Keratinocyte (primary cell): ENCODE results near the gene AVPR2. TPM values are rescaled to one million over a fixed set of nuclear protein-coding genes. Genes with fewer than 3 reads are reported as not detected.

Experiments used
- DNase-seq: peaks from one replicate; pipeline ENCODE4 v3.0.0-alpha.2; 2011; ENCODE audit warnings: low read depth, missing footprints, low spot score
- FAIRE-seq: peaks from 2 replicates; lab custom pipeline; 2011; peaks lifted over from hg19 to GRCh38; lab: Jason Lieb, UNC
- H2AFZ ChIP-seq: 2 replicates; pipeline ENCODE4 v1.6.0; 2012; ENCODE audit warnings: low read length, control low read depth, inconsistent platforms; ENCODE audit not compliant: control insufficient read depth
- H3K27ac ChIP-seq: 2 replicates; pipeline ENCODE4 v1.5.1; 2011; ENCODE audit warnings: low read length; ENCODE audit not compliant: control insufficient read depth, insufficient read depth
- H3K27me3 ChIP-seq: 3 replicates; pipeline ENCODE4 v1.6.0; 2011; ENCODE audit warnings: low read length; ENCODE audit not compliant: control insufficient read depth, insufficient read depth; ENCODE audit errors: extremely low read depth
- H3K36me3 ChIP-seq, 2 experiments: 2 replicates in 1 of 2; 3 replicates in 1 of 2; pipeline ENCODE4 v1.5.1; 2011; ENCODE audit warnings: low read length in 2 of 2, mild to moderate bottlenecking in 1 of 2; ENCODE audit not compliant: control insufficient read depth in 2 of 2, insufficient read depth in 2 of 2; ENCODE audit errors: extremely low read depth in 1 of 2
- H3K4me1 ChIP-seq: 3 replicates; pipeline ENCODE4 v1.5.1; 2011; ENCODE audit warnings: low read length; ENCODE audit not compliant: control insufficient read depth, insufficient read depth; ENCODE audit errors: extremely low read depth
- H3K4me2 ChIP-seq: 3 replicates; pipeline ENCODE4 v1.6.0; 2011; ENCODE audit warnings: low read depth, low read length; ENCODE audit not compliant: control insufficient read depth, insufficient read depth; ENCODE audit errors: extremely low read depth
- H3K4me3 ChIP-seq, 3 experiments: fragments of 200-600 bp in 1 of 3; sonication (generic) in 1 of 3; 2 replicates in 2 of 3; 3 replicates in 1 of 3; pipeline ENCODE4 v1.5.1; 2011 to 2016; ENCODE audit warnings: low read length in 3 of 3, mild to moderate bottlenecking in 3 of 3, control low read depth in 2 of 3, inconsistent platforms in 1 of 3, low read depth in 1 of 3, mixed read lengths in 1 of 3, mixed run types in 1 of 3, moderate library complexity in 1 of 3; ENCODE audit not compliant: control insufficient read depth in 2 of 3, insufficient read depth in 2 of 3; ENCODE audit errors: extremely low read depth in 1 of 3
- H3K79me2 ChIP-seq: 2 replicates; pipeline ENCODE4 v1.6.0; 2012; ENCODE audit warnings: low read length; ENCODE audit not compliant: control insufficient read depth, insufficient read depth
- H3K9ac ChIP-seq: 3 replicates; pipeline ENCODE4 v1.6.0; 2011; ENCODE audit warnings: low read length; ENCODE audit not compliant: control insufficient read depth, insufficient read depth; ENCODE audit errors: extremely low read depth
- H3K9me1 ChIP-seq: 3 replicates; pipeline ENCODE4 v1.6.0; 2011; ENCODE audit warnings: low read length; ENCODE audit not compliant: control insufficient read depth, insufficient read depth; ENCODE audit errors: extremely low read depth
- H3K9me3 ChIP-seq: 2 replicates; pipeline ENCODE4 v1.5.1; 2012; ENCODE audit warnings: low read depth, low read length; ENCODE audit not compliant: control insufficient read depth
- H4K20me1 ChIP-seq: 3 replicates; pipeline ENCODE4 v1.6.0; 2011; ENCODE audit warnings: low read length; ENCODE audit not compliant: control insufficient read depth, insufficient read depth; ENCODE audit errors: extremely low read depth
- CTCF ChIP-seq, 3 experiments: IDR thresholded peaks in 1 of 3; conservative IDR thresholded peaks in 1 of 3; optimal IDR thresholded peaks in 1 of 3; 2 replicates in 2 of 3; 3 replicates in 1 of 3; pipeline versions ENCODE3 to v1.5.1; 2011; ENCODE audit warnings: low read length in 3 of 3, mild to moderate bottlenecking in 3 of 3, moderate library complexity in 2 of 3, control low read depth in 1 of 3, inconsistent platforms in 1 of 3; ENCODE audit not compliant: insufficient read depth in 2 of 3; ENCODE audit errors: extremely low read depth in 1 of 3
- EZH2 ChIP-seq: IDR thresholded peaks from one replicate; pipeline ENCODE4 v1.6.1; 2012; ENCODE audit warnings: inconsistent platforms, mild to moderate bottlenecking, low read length, moderate library complexity
- dilution Hi-C: fragments of 300-500 bp; cut with MboI; formaldehyde crosslinking; loops from one replicate; pipeline ENCODE4 v1.7.0; 2020; ENCODE audit warnings: low sequenced_read_pairs; ENCODE audit not compliant: extremely low pct_ligation_motif_present
- polyA plus RNA-seq, 5 experiments: library from polyadenylated mRNA; depleted of rRNA in 3 of 5; stranded (reverse) in 3 of 5; stranded (forward) in 1 of 5; unstranded in 1 of 5; fragments of >200 nt; gene quantifications; 1 replicate in 1 of 5; 2 replicates in 3 of 5; 3 replicates in 1 of 5; pipeline versions ENCODE4 v1.2.1 to v1.2.3, GENCODE V29; 2011 to 2012; ENCODE audit warnings: missing spikeins in 2 of 5, low read depth in 1 of 5, low replicate concordance in 1 of 5

Gene AVPR2
- polyA plus RNA-seq, 1 donor (not counting 4 experiments of a cell fraction or from before 2014, with no cell fraction given), result not detected

- Histone ChIP-seq H3K9ac (no peak overlapping the region), H3K27ac (no peak overlapping the region), H3K4me2 (no peak overlapping the region), H4K20me1 (no peaks in the 10 kb centered on the region), H3K4me3 (no peak overlapping the region), H3K36me3 (peaks cover 35 to 47% of the 10 kb centered on the region in 2 experiments), H2AFZ (no peak overlapping the region), H3K27me3 (no peaks in the 10 kb centered on the region), H3K9me1 (no peaks in the 10 kb centered on the region), H3K79me2 (no peaks in the 10 kb centered on the region), H3K9me3 (no peaks in the 10 kb centered on the region), H3K4me1 (no peaks in the 10 kb centered on the region)
- dilution Hi-C loops, result no loop called here
- DNase-seq (no peak), FAIRE-seq (no peak)
- TF ChIP-seq EZH2, result no peak
- no peak for TF ChIP-seq CTCF (optimal IDR thresholded peaks at IDR 0.05 in 1 of 3, IDR thresholded peaks at IDR 0.05 in 1 of 3, conservative IDR thresholded peaks at IDR 0.05 in 1 of 3; ENCODE audit: extremely low read depth in 1 of 3, insufficient read depth in 2 of 3, low read length in 3 of 3)
These were observed 50.2 kb downstream of the AVPR2 start for GRCh38 chrX:153954558-153955227.

- TF ChIP-seq CTCF (optimal IDR thresholded peaks at IDR 0.05 in 1 of 3, IDR thresholded peaks at IDR 0.05 in 1 of 3, conservative IDR thresholded peaks at IDR 0.05 in 1 of 3; ENCODE audit: extremely low read depth in 1 of 3, insufficient read depth in 2 of 3, low read length in 3 of 3) (no peak), EZH2 (no peak)
- Histone ChIP-seq H3K27ac (no peak overlapping the region), H3K4me1 (no peaks in the 10 kb centered on the region), H2AFZ (no peak overlapping the region), H3K4me3 (no peak overlapping the region), H3K9ac (no peak overlapping the region), H3K4me2 (no peak overlapping the region), H3K9me1 (no peaks in the 10 kb centered on the region), H3K79me2 (no peaks in the 10 kb centered on the region), H3K36me3 (peaks cover 32 to 52% of the 10 kb centered on the region in 2 experiments), H4K20me1 (no peaks in the 10 kb centered on the region), H3K9me3 (no peaks in the 10 kb centered on the region), H3K27me3 (no peaks in the 10 kb centered on the region)
- DNase-seq (no peak), FAIRE-seq (no peak)
- dilution Hi-C loops, result no loop called here
These were observed 50.8 kb downstream of the AVPR2 start for GRCh38 chrX:153955228-153955732.
